ENCODE results near the gene GLB1L3.

DNA sequence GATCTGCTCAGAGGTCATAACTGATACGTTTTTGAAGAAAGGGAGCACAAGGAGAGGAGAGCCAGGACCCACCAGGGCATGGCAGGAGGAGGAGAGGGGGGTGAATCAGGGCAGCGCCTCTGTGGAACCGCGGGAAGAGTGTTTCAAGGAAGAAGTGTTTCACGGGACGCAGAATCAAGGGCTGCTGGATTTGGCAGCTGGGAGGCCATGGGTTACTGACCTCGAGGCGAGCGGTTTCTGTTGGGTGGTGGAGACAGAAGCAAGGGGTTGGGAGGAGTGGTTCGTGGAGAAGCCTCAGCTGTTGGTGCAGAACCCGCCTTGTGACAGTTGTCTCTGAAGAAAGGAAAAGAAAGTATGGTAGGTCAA, 38.6 kb upstream of the GLB1L3 start:
- no peak for TF ChIP-seq ZNF658 (tag by site-specific recombination; IDR thresholded peaks at IDR 0.05)
- no peak for TF ChIP-seq ZEB2 (tag by site-specific recombination; IDR thresholded peaks at IDR 0.05)
- no peak for TF ChIP-seq ZNF837 (tag by site-specific recombination; IDR thresholded peaks at IDR 0.05)
- no peak for TF ChIP-seq ZNF292 (tag by site-specific recombination; IDR thresholded peaks at IDR 0.05; ENCODE audit: borderline replicate concordance, low read depth)
- TF ChIP-seq ZNF555 (tag by site-specific recombination; conservative IDR thresholded peaks at IDR 0.05) = no peak
- TF ChIP-seq ZNF645 (tag by site-specific recombination; IDR thresholded peaks at IDR 0.05) = no peak
- no peak for TF ChIP-seq PRDM10 (tag by site-specific recombination; IDR thresholded peaks at IDR 0.05)
- no peak for TF ChIP-seq CTCF (tag by site-specific recombination; IDR thresholded peaks at IDR 0.05)
- no peak for TF ChIP-seq ZBTB26 (tag by site-specific recombination; optimal IDR thresholded peaks at IDR 0.05)
- TF ChIP-seq REST (tag by site-specific recombination; IDR thresholded peaks at IDR 0.05) = no peak
- TF ChIP-seq TCF7L2 (IDR thresholded peaks at IDR 0.05; ENCODE audit: borderline replicate concordance, low read depth, low read length) = no peak
